ENCODE data around the gene GYPA.

DNA sequence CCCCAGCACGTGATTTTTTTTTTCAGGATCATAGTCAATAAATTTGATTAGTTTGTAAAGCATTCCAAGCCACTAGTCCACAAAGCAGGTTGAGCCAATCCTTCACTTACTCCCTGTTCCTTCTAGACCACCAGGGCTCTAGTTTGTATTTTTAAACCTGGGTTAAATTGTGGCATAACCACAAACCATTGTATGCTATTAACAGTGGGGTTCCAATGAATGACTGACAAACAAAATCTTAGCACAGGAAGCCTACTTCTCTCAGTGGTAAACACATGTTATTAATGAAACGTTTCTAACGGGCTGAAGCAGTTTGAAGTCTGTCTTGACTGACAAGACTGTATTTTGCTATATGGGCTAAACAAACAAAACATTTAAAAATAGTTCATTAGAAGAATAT, 48.6 kb upstream of the GYPA start:
- TF ChIP-seq, protein P1, sequence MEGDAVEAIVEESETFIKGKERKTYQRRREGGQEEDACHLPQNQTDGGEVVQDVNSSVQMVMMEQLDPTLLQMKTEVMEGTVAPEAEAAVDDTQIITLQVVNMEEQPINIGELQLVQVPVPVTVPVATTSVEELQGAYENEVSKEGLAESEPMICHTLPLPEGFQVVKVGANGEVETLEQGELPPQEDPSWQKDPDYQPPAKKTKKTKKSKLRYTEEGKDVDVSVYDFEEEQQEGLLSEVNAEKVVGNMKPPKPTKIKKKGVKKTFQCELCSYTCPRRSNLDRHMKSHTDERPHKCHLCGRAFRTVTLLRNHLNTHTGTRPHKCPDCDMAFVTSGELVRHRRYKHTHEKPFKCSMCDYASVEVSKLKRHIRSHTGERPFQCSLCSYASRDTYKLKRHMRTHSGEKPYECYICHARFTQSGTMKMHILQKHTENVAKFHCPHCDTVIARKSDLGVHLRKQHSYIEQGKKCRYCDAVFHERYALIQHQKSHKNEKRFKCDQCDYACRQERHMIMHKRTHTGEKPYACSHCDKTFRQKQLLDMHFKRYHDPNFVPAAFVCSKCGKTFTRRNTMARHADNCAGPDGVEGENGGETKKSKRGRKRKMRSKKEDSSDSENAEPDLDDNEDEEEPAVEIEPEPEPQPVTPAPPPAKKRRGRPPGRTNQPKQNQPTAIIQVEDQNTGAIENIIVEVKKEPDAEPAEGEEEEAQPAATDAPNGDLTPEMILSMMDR (IDR thresholded peaks at IDR 0.05), result no peak
- no peak for TF ChIP-seq POLR2A (IDR thresholded peaks at IDR 0.05)

All from adrenal gland (tissue), 5 donors.